CD4-positive, alpha-beta T cell treated with Interleukin-12 subunit alpha and Interleukin-12 subunit beta, for 1 hour (primary cell): ENCODE data around the gene CHST11.
"Not testable (repeated sequence)": the region's sequence is repeated elsewhere in the genome, so short reads cannot be mapped to it uniquely, and the experiment has no call there.

Experiments used
- DNase-seq: peaks from one replicate; pipeline ENCODE4 v3.0.0-alpha.2; 2020

CHST11 gene

DNA sequence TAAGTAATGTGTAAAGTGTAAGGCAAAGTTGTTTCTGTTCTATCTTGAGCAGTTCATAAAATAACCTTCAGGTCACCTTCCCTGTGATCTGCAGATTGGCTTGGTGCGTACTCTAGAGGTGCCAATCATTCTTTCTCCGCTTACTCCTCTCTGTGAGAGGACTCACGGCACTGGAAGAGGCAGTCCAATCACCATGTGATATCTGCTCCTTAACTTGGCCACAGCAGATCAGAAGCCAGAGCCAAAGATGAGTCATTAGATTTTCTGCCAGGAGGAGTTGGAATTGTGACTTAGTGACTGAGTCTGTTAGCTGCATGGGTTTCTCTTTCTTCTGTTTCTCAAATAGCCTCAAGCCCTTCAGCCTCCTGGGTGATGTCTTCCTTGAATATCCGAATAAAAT lies 335.8 kb downstream of the CHST11 start:
- DNase-seq = no peak

DNA sequence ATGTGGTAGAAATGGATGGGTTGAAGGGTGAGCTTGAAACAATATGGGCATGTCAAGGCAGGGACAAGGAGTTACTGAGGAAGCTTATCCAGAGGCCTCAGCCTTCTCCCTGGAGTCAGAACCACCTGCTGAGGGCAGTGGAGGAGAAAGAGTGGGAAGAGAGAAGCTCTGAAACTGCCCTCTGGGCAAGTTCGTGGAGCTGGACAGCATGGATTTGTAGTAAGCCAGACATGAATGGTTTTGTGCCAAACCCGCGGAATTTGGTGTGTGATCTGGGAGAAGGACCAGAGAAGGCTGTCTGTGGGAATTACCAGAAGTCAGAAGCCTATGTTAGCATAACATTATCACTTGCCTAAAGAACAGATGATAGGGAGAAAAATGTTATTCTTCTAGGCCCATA lies 336.5 kb downstream of the CHST11 start:
- DNase-seq = no peak

DNA sequence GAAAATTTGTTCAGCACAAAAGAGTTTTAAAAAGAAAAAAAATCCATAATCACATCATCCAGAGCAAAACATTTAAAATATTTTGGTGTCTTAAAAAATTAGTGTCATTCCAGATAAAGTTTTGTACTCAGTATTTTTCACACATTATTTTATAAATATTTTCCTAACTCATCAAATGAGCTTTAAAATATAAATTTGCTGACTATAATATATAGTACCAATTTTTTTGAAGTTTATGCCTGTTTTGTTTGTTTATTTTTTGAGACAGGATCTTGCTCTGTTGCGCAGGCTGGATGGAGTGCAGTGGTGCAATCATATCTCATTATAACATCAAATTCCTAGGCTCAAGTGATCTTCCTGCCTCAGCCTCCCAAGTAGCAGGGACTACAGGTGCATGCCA lies 337.2 kb downstream of the CHST11 start:
- DNase-seq = no peak

DNA sequence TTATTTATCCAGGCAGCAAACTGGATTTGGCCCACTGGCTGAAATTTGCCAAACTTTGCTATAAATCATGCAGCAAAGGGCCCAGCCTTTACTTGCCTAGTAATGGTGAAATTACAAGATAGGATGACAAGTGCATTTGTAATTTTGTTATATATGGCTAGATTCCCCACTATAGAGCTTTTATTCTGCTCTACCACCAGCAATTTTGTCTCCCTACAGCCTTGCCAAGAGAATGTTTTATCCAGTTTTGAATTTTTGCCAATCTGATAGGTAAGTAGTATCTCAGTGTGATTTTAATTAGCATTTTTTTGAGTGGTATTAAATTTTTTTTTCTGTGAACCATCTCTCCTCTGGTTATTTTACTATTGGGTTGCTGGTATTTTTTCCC lies 339.7 kb downstream of the CHST11 start:
- no peak for DNase-seq

GRCh38 chr12:104799458-104799857 lies 342.7 kb downstream of the CHST11 start:
- no peak for DNase-seq

- DNase-seq = no peak
Observed at GRCh38 chr12:104801005-104801404, 344.3 kb downstream of the CHST11 start.

DNA sequence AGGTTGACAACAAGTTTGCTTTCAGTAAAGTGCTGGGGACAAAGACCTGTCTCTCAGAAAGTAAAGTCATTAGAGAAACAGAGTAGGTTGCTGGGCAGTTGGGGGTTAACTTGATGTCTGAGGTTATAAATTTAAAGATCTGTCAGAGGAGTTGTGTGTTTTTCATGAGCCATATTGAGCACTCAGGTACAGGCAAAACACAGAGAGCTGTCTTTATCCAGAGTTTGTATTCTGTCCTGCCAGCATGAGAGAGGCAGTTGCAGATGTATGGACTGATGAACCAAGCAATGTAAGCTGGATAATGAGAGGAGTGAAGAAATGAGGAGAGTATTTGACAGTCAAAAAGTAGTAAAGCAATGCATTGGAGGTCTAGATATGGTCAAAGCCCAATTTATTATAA lies 344.7 kb downstream of the CHST11 start:
- DNase-seq = no peak

- no peak for DNase-seq
Observed at GRCh38 chr12:104802208-104802607, 345.5 kb downstream of the CHST11 start.

GRCh38 chr12:104805186-104805585 lies 348.4 kb downstream of the CHST11 start:
- DNase-seq = no peak

DNA sequence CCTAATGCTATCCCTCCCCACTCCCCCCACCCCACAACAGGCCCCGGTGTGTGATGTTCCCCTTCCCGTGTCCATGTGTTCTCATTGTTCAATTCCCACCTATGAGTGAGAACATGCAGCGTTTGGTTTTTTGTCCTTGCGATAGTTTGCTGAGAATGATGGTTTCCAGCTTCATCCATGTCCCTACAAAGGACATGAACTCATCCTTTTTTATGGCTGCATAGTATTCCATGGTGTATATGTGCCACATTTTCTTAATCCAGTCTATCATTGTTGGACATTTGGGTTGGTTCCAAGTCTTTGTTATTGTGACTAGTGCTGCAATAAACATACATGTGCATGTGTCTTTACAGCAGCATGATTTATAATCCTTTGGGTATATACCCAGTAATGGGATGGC lies 349.4 kb downstream of the CHST11 start:
- DNase-seq = not testable (repeated sequence)

GRCh38 chr12:104809251-104809650 lies 352.5 kb downstream of the CHST11 start:
- no peak for DNase-seq

DNA sequence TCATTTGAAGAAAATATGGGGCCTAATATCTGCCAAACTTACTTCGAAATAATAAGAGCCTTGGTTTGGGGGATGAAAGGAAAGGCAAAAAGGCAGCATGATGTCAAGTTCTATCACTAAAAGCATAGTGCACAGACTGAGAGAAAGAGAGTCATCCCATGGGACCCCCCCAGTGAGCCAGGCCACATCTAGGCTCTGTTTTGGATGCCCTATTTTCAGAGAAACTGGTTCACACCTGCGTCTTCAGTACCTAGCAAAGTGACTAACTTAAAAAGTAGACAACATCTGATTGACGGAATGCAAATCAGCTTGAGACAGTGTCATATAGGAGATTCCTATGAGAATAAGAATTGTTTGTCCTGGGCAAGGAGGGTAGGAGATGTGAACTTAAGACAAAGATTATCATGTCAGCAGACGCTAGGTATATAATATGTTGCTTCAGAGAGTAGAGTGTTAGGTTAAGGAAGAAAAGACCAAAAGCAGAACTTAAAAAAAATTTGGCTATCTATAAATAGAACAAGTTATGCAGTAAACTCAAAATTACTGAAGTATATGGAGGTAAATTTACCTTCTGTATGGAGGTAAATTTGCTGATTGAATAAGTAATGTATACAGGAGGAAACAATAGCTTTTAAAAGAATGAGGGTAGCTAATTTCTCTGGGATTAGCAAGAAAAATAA lies 353.1 kb downstream of the CHST11 start:
- DNase-seq = no peak
